ENCODE measurements around the gene C1orf159.

GRCh38 chr1:1120096-1120495, 4.2 kb upstream of the C1orf159 start:
- TF ChIP-seq CTCF (IDR thresholded peaks at IDR 0.05) (no peak), POLR2A (IDR thresholded peaks at IDR 0.05) (no peak)

Data from testis (tissue), 2 donors.